Body of pancreas (tissue), 4 donors: ENCODE data around the gene NODAL. TPM values are rescaled to one million over a fixed set of nuclear protein-coding genes. Genes with fewer than 3 reads are reported as not detected.
A peak's percentile ranks its signal among the peaks of the same experiment; 100 is the strongest.

Experiments
- ATAC-seq: fragments of 150-250 bp; one replicate; pipeline ENCODE4 v1.9.1; 2016
- DNase-seq, 4 donors: peaks; one replicate each; pipeline ENCODE4 v3.0.0-alpha.2; 2019
- H3K27ac ChIP-seq, 4 donors: fragments of 200-600 bp; sonication (generic); 1 replicate in 3 of 4; 2 replicates in 1 of 4; pipeline versions ENCODE4 v1.5.1 to v1.6.1; 2016 to 2019; ENCODE audit warnings: mild to moderate bottlenecking in 1 of 4, mixed read lengths in 1 of 4, moderate library complexity in 1 of 4
- H3K27me3 ChIP-seq, 2 donors: fragments of 200-600 bp; sonication (generic); one replicate each; pipeline ENCODE4 v1.6.0; 2016; ENCODE audit warnings: mild to moderate bottlenecking in 1 of 2
- H3K36me3 ChIP-seq, 2 donors: fragments of 200-600 bp; sonication (generic); replicated peaks in 1 of 2; 2 replicates each; pipeline ENCODE4 v1.5.1; 2016; ENCODE audit warnings: low read depth in 2 of 2; ENCODE audit not compliant: insufficient read depth in 1 of 2
- H3K4me1 ChIP-seq: fragments of 200-600 bp; sonication (generic); one replicate; pipeline ENCODE4 v1.6.0; 2016
- H3K4me3 ChIP-seq, 2 donors: fragments of 200-600 bp; sonication (generic); 1 replicate in 1 of 2; 2 replicates in 1 of 2; pipeline ENCODE4 v1.5.1; 2016 to 2019
- H3K9me3 ChIP-seq, 3 donors: fragments of 200-600 bp; sonication (generic); 1 replicate in 2 of 3; 2 replicates in 1 of 3; pipeline ENCODE4 v1.5.1; 2016
- POLR2A ChIP-seq, 3 donors: fragments of 450-650 bp; IDR thresholded peaks; one replicate each; pipeline ENCODE4 v1.6.1; 2016; ENCODE audit warnings: antibody characterized with exemption in 3 of 3, mild to moderate bottlenecking in 2 of 3
- WGBS, 2 donors: methylation state at CpG; one replicate each; pipeline ENCODE4 v1.1.5; 2017; 5-methylcytosine and 5-hydroxymethylcytosine counted together
- intact Hi-C: fragments of 100-400 bp; cut with DNase I; formaldehyde crosslinking; loops from one replicate; pipeline ENCODE4 v1.15.1; 2023
- total RNA-seq, 2 donors: library from RNA; depleted of rRNA; stranded (reverse); fragments of >200 nt; gene quantifications; one replicate each; pipeline ENCODE4 v1.1.0, GENCODE V29; 2016
- TF ChIP-seq, protein P1 (sequence below), 7 experiments: fragments of 450-650 bp in 4 of 7; fragments of 200-600 bp in 3 of 7; sonication (generic) in 3 of 7; IDR thresholded peaks; one replicate each; pipeline ENCODE4 v1.5.1; 2016 to 2019; ENCODE audit warnings: antibody characterized with exemption in 7 of 7

Gene NODAL
- total RNA-seq, 2 donors from 2014 or later = not detected

DNA sequence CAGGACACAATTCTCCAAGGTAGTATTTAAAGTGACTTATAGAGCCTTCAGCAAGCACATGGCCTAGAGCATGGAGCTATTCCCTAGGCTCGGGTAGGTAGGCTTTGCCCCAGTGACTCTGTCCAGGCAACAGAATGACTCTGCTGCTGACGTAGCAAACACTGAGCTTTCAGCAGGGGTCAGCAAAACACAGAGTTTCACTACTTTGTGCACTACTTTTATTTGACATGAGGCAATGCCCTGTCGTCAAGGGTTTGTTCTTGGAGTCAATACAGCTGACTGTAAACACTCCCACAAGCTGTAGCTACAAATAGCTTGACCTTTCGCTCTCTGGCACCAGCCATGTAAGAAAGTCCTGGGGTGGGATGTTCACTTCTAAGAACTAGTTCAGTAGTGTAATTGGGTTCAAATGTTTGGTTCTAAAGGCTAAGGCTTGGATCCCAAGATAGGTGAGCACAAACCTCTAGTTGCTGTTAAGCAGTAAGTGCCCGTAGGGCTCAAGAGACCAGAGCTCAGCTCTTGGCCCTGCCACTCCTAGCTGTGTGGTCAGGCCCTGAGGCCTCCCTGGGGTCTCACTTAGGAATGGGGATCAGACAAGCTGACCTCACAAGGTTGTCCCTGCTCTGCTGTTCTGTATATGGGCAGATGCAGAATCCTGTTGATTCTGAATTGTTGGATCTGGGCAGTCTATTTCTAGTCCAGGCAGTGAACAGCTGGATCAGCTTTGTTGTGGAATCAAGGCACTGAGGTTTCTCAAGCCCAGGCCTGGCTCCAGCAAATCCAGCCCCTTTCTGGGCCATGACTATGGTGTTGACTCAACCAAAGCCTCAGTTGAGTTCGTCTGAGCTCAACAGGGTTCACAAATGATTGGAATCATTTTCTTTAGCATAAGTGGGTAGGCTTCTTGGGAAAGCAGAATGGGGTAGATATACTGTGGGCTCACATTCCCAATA is 10.7 kb downstream of the NODAL start:
- Histone ChIP-seq H3K36me3 (peaks cover 0 to 6% of the 10 kb centered on the region in 2 donors), H3K4me3 (no peak overlapping the region), H3K9me3 (no peaks in the 10 kb centered on the region), H3K4me1 (peaks cover 30% of the 10 kb centered on the region), H3K27me3 (no peaks in the 10 kb centered on the region), H3K27ac (peak overlapping the region in 2 of 4 donors; percentile 62 to 65)
- WGBS, 2 donors = 48 to 54% methylated on average over 5 to 6 of the region's 6 CpGs
- TF ChIP-seq, protein P1, sequence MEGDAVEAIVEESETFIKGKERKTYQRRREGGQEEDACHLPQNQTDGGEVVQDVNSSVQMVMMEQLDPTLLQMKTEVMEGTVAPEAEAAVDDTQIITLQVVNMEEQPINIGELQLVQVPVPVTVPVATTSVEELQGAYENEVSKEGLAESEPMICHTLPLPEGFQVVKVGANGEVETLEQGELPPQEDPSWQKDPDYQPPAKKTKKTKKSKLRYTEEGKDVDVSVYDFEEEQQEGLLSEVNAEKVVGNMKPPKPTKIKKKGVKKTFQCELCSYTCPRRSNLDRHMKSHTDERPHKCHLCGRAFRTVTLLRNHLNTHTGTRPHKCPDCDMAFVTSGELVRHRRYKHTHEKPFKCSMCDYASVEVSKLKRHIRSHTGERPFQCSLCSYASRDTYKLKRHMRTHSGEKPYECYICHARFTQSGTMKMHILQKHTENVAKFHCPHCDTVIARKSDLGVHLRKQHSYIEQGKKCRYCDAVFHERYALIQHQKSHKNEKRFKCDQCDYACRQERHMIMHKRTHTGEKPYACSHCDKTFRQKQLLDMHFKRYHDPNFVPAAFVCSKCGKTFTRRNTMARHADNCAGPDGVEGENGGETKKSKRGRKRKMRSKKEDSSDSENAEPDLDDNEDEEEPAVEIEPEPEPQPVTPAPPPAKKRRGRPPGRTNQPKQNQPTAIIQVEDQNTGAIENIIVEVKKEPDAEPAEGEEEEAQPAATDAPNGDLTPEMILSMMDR (IDR thresholded peaks at IDR 0.05) = peak in 2 of 7 experiments; percentile 22 to 24
- TF ChIP-seq POLR2A (IDR thresholded peaks at IDR 0.05) = no peak
- intact Hi-C loops = no loop called here
- peak; percentile 79 for ATAC-seq
- DNase-seq = peak; percentile 41 to 77 (median 63)

DNA sequence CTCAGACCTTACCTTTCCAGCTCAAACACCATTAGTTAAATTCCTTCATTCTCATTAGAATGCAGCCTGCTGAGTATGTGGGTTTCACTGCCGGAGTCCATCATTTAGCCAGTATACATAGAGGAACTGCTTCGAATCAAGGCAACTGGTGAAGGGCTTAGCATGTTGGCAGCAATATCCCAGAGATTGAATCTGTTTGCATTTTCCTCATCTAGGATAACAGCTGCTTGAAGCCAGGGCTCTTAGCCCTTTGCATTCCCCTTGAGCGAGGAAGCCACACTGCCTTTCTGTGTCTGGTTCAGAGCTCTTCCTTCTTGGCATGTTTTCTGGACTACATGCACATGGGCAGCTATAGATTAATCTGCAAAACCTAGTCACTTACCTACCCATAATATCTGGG is 14.7 kb downstream of the NODAL start:
- no peak for ATAC-seq
- TF ChIP-seq, protein P1 (IDR thresholded peaks at IDR 0.05) = no peak
- TF ChIP-seq POLR2A (IDR thresholded peaks at IDR 0.05) = no peak
- Histone ChIP-seq H3K4me3 (no peak overlapping the region), H3K9me3 (no peaks in the 10 kb centered on the region), H3K4me1 (peaks cover 19% of the 10 kb centered on the region), H3K27me3 (no peaks in the 10 kb centered on the region), H3K36me3 (peaks cover 7 to 16% of the 10 kb centered on the region in 2 donors), H3K27ac (no peak overlapping the region)
- intact Hi-C loops = no loop called here
- WGBS, 2 donors = 91 to 98% methylated on average over 3 of the region's 3 CpGs
- DNase-seq = no peak

DNA sequence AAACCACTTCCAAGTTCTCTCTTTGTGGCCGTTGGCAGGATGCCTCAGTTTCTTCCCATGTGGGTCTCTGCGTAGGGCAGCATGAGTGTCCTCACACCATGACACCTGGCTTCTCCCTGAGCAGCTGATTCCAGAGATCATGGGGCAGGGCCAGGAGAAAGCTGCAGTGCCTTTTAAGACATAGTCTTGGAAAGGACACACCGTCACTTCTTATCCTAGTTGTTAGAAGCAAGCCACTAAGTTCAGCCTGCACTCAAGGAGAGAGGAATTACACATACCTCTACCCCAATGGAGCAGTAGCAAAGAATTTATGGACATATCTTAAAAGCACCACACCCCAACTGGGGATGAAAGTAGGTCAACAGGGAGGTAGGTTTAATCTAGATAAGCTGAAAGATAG is 16.4 kb downstream of the NODAL start:
- H3K27ac ChIP-seq = no peak overlapping the region
- intact Hi-C loops = no loop called here
- H3K36me3 ChIP-seq = peaks cover 7 to 23% of the 10 kb centered on the region in 2 donors
- TF ChIP-seq, protein P1 (IDR thresholded peaks at IDR 0.05) = no peak
- no peak for TF ChIP-seq POLR2A (IDR thresholded peaks at IDR 0.05)
- WGBS, 2 donors = 91 to 96% methylated on average over 3 of the region's 3 CpGs
- DNase-seq (no peak), ATAC-seq (no peak)
- H3K27me3 ChIP-seq = no peaks in the 10 kb centered on the region
- no peak overlapping the region for H3K4me3 ChIP-seq
- no peaks in the 10 kb centered on the region for H3K9me3 ChIP-seq
- peaks cover 7% of the 10 kb centered on the region for H3K4me1 ChIP-seq

DNA sequence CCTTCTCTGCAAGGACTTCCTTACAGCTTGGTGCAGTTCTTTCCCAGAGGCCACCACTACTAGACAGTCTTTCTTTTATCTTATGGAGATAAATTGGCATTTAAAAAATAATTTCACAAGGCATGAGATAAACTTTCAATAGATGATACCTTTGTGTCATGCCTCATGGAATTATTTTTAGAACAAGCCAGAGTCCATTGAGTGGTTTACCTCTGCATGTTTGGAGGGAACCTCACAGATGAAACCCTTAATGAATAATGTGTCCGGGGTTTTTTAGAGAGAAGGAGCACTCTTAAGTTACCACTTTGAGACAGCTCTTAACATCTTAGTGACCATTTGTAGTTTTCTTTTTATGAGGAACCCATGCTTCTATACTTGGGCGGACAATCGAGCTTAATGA is 17.2 kb downstream of the NODAL start:
- ATAC-seq (no peak), DNase-seq (no peak)
- no peaks in the 10 kb centered on the region for H3K9me3 ChIP-seq
- intact Hi-C loops = no loop called here
- WGBS, 2 donors = 92 to 93% methylated on average over 3 of the region's 3 CpGs
- peaks cover 6% of the 10 kb centered on the region for H3K4me1 ChIP-seq
- TF ChIP-seq, protein P1 (IDR thresholded peaks at IDR 0.05) = no peak
- TF ChIP-seq POLR2A (IDR thresholded peaks at IDR 0.05) = no peak
- H3K36me3 ChIP-seq = peaks cover 7 to 23% of the 10 kb centered on the region in 2 donors
- H3K27ac ChIP-seq = no peak overlapping the region
- no peak overlapping the region for H3K4me3 ChIP-seq
- H3K27me3 ChIP-seq = no peaks in the 10 kb centered on the region
